ENCODE results near the gene IRF4.

Gene IRF4

GRCh38 chr6:381742-382461, 9.7 kb upstream of the IRF4 start:
- H3K36me3 ChIP-seq (ENCODE audit: control insufficient read depth, insufficient read depth, low read length): no peaks in the 10 kb centered on the region
- no peak for DNase-seq
- H3K4me1 ChIP-seq (ENCODE audit: control insufficient read depth, insufficient read depth, low read length, poor library complexity, severe bottlenecking): no peaks in the 10 kb centered on the region
- H3K27me3 ChIP-seq (replicated peaks; ENCODE audit: control insufficient read depth, insufficient read depth, low read length, poor library complexity, severe bottlenecking): no peaks in the 10 kb centered on the region
- no peaks in the 10 kb centered on the region for H3K9me3 ChIP-seq (ENCODE audit: control insufficient read depth, low read length)
- H3K4me3 ChIP-seq (ENCODE audit: insufficient read depth, low read depth, low read length, poor library complexity, severe bottlenecking): no peak overlapping the region
- no peak overlapping the region for H3K27ac ChIP-seq (ENCODE audit: insufficient read depth, low read length, poor library complexity, severe bottlenecking)

GRCh38 chr6:382883-383810, 8.4 kb upstream of the IRF4 start:
- no peaks in the 10 kb centered on the region for H3K9me3 ChIP-seq (ENCODE audit: control insufficient read depth, low read length)
- H3K27me3 ChIP-seq (replicated peaks; ENCODE audit: control insufficient read depth, insufficient read depth, low read length, poor library complexity, severe bottlenecking): no peaks in the 10 kb centered on the region
- no peak overlapping the region for H3K4me3 ChIP-seq (ENCODE audit: insufficient read depth, low read depth, low read length, poor library complexity, severe bottlenecking)
- H3K4me1 ChIP-seq (ENCODE audit: control insufficient read depth, insufficient read depth, low read length, poor library complexity, severe bottlenecking): no peaks in the 10 kb centered on the region
- H3K27ac ChIP-seq (ENCODE audit: insufficient read depth, low read length, poor library complexity, severe bottlenecking): no peak overlapping the region
- DNase-seq: no peak
- H3K36me3 ChIP-seq (ENCODE audit: control insufficient read depth, insufficient read depth, low read length): no peaks in the 10 kb centered on the region

GRCh38 chr6:383856-384255, 7.7 kb upstream of the IRF4 start:
- Histone ChIP-seq H3K36me3 (ENCODE audit: control insufficient read depth, insufficient read depth, low read length) (no peaks in the 10 kb centered on the region), H3K4me1 (ENCODE audit: control insufficient read depth, insufficient read depth, low read length, poor library complexity, severe bottlenecking) (no peaks in the 10 kb centered on the region), H3K27ac (ENCODE audit: insufficient read depth, low read length, poor library complexity, severe bottlenecking) (no peak overlapping the region), H3K4me3 (ENCODE audit: insufficient read depth, low read depth, low read length, poor library complexity, severe bottlenecking) (no peak overlapping the region), H3K9me3 (ENCODE audit: control insufficient read depth, low read length) (no peaks in the 10 kb centered on the region), H3K27me3 (replicated peaks; ENCODE audit: control insufficient read depth, insufficient read depth, low read length, poor library complexity, severe bottlenecking) (no peaks in the 10 kb centered on the region)
- DNase-seq: no peak

GRCh38 chr6:384898-385297, 6.7 kb upstream of the IRF4 start:
- Histone ChIP-seq H3K36me3 (ENCODE audit: control insufficient read depth, insufficient read depth, low read length) (no peaks in the 10 kb centered on the region), H3K9me3 (ENCODE audit: control insufficient read depth, low read length) (no peaks in the 10 kb centered on the region), H3K27me3 (replicated peaks; ENCODE audit: control insufficient read depth, insufficient read depth, low read length, poor library complexity, severe bottlenecking) (no peaks in the 10 kb centered on the region), H3K27ac (ENCODE audit: insufficient read depth, low read length, poor library complexity, severe bottlenecking) (no peak overlapping the region), H3K4me1 (ENCODE audit: control insufficient read depth, insufficient read depth, low read length, poor library complexity, severe bottlenecking) (peaks cover 5% of the 10 kb centered on the region), H3K4me3 (ENCODE audit: insufficient read depth, low read depth, low read length, poor library complexity, severe bottlenecking) (no peak overlapping the region)
- no peak for DNase-seq

- no peaks in the 10 kb centered on the region for H3K27me3 ChIP-seq (replicated peaks; ENCODE audit: control insufficient read depth, insufficient read depth, low read length, poor library complexity, severe bottlenecking)
Measured at GRCh38 chr6:385614-386013, 5.9 kb upstream of the IRF4 start.

GRCh38 chr6:386688-387266, 4.8 kb upstream of the IRF4 start:
- Histone ChIP-seq H3K36me3 (ENCODE audit: control insufficient read depth, insufficient read depth, low read length) (no peaks in the 10 kb centered on the region), H3K4me3 (ENCODE audit: insufficient read depth, low read depth, low read length, poor library complexity, severe bottlenecking) (no peak overlapping the region), H3K27ac (ENCODE audit: insufficient read depth, low read length, poor library complexity, severe bottlenecking) (no peak overlapping the region), H3K27me3 (replicated peaks; ENCODE audit: control insufficient read depth, insufficient read depth, low read length, poor library complexity, severe bottlenecking) (no peaks in the 10 kb centered on the region), H3K4me1 (ENCODE audit: control insufficient read depth, insufficient read depth, low read length, poor library complexity, severe bottlenecking) (peaks cover 6% of the 10 kb centered on the region), H3K9me3 (ENCODE audit: control insufficient read depth, low read length) (no peaks in the 10 kb centered on the region)
- no peak for DNase-seq

More at GRCh38 chr6:385614-386013, 5.9 kb upstream of the IRF4 start:
- H3K36me3 ChIP-seq (ENCODE audit: control insufficient read depth, insufficient read depth, low read length): no peaks in the 10 kb centered on the region
- peaks cover 6% of the 10 kb centered on the region for H3K4me1 ChIP-seq (ENCODE audit: control insufficient read depth, insufficient read depth, low read length, poor library complexity, severe bottlenecking)
- no peak overlapping the region for H3K27ac ChIP-seq (ENCODE audit: insufficient read depth, low read length, poor library complexity, severe bottlenecking)
- no peaks in the 10 kb centered on the region for H3K9me3 ChIP-seq (ENCODE audit: control insufficient read depth, low read length)
- no peak overlapping the region for H3K4me3 ChIP-seq (ENCODE audit: insufficient read depth, low read depth, low read length, poor library complexity, severe bottlenecking)
- no peak for DNase-seq

- DNase-seq: no peak
- Histone ChIP-seq H3K4me1 (ENCODE audit: control insufficient read depth, insufficient read depth, low read length, poor library complexity, severe bottlenecking) (peaks cover 10% of the 10 kb centered on the region), H3K9me3 (ENCODE audit: control insufficient read depth, low read length) (no peaks in the 10 kb centered on the region), H3K4me3 (ENCODE audit: insufficient read depth, low read depth, low read length, poor library complexity, severe bottlenecking) (no peak overlapping the region), H3K27me3 (replicated peaks; ENCODE audit: control insufficient read depth, insufficient read depth, low read length, poor library complexity, severe bottlenecking) (no peaks in the 10 kb centered on the region), H3K36me3 (ENCODE audit: control insufficient read depth, insufficient read depth, low read length) (no peaks in the 10 kb centered on the region), H3K27ac (ENCODE audit: insufficient read depth, low read length, poor library complexity, severe bottlenecking) (no peak overlapping the region)
Measured at GRCh38 chr6:387293-387741, 4.2 kb upstream of the IRF4 start.

GRCh38 chr6:388202-388903, 3.2 kb upstream of the IRF4 start:
- H3K4me3 ChIP-seq (ENCODE audit: insufficient read depth, low read depth, low read length, poor library complexity, severe bottlenecking): no peak overlapping the region
- no peaks in the 10 kb centered on the region for H3K36me3 ChIP-seq (ENCODE audit: control insufficient read depth, insufficient read depth, low read length)
- no peaks in the 10 kb centered on the region for H3K9me3 ChIP-seq (ENCODE audit: control insufficient read depth, low read length)
- DNase-seq: no peak
- no peaks in the 10 kb centered on the region for H3K27me3 ChIP-seq (replicated peaks; ENCODE audit: control insufficient read depth, insufficient read depth, low read length, poor library complexity, severe bottlenecking)
- H3K4me1 ChIP-seq (ENCODE audit: control insufficient read depth, insufficient read depth, low read length, poor library complexity, severe bottlenecking): peaks cover 13% of the 10 kb centered on the region
- H3K27ac ChIP-seq (ENCODE audit: insufficient read depth, low read length, poor library complexity, severe bottlenecking): no peak overlapping the region

- Histone ChIP-seq H3K27me3 (replicated peaks; ENCODE audit: control insufficient read depth, insufficient read depth, low read length, poor library complexity, severe bottlenecking) (no peaks in the 10 kb centered on the region), H3K4me1 (ENCODE audit: control insufficient read depth, insufficient read depth, low read length, poor library complexity, severe bottlenecking) (peaks cover 13% of the 10 kb centered on the region), H3K36me3 (ENCODE audit: control insufficient read depth, insufficient read depth, low read length) (no peaks in the 10 kb centered on the region), H3K27ac (ENCODE audit: insufficient read depth, low read length, poor library complexity, severe bottlenecking) (no peak overlapping the region), H3K4me3 (ENCODE audit: insufficient read depth, low read depth, low read length, poor library complexity, severe bottlenecking) (no peak overlapping the region), H3K9me3 (ENCODE audit: control insufficient read depth, low read length) (no peaks in the 10 kb centered on the region)
- DNase-seq: no peak
Measured at GRCh38 chr6:389143-389542, 2.4 kb upstream of the IRF4 start.
